ENCODE results near the gene CRTAC1.

Gene CRTAC1

GRCh38 chr10:97891497-97892167 is 138.8 kb downstream of the CRTAC1 start:
- DNase-seq = peak; percentile 85

- DNase-seq = peak; percentile 82
These were observed 140.8 kb downstream of the CRTAC1 start for GRCh38 chr10:97889461-97890265.

- peak; percentile 65 for DNase-seq
These were observed 141.7 kb downstream of the CRTAC1 start for GRCh38 chr10:97888641-97889262.

GRCh38 chr10:97888134-97888533 is 142.3 kb downstream of the CRTAC1 start:
- no peak for DNase-seq

- DNase-seq = no peak
These were observed 143.0 kb downstream of the CRTAC1 start for GRCh38 chr10:97887399-97887798.

GRCh38 chr10:97886286-97886685 is 144.1 kb downstream of the CRTAC1 start:
- peak; percentile 12 for DNase-seq

- no peak for DNase-seq
These were observed 147.3 kb downstream of the CRTAC1 start for GRCh38 chr10:97883092-97883485.

- no peak for DNase-seq
These were observed 148.0 kb downstream of the CRTAC1 start for GRCh38 chr10:97882142-97883091.

GRCh38 chr10:97880109-97880508 is 150.3 kb downstream of the CRTAC1 start:
- DNase-seq = no peak

GRCh38 chr10:97879241-97879640 is 151.2 kb downstream of the CRTAC1 start:
- DNase-seq = no peak

- no peak for DNase-seq
These were observed 154.0 kb downstream of the CRTAC1 start for GRCh38 chr10:97876402-97876801.

GRCh38 chr10:97875391-97875790 is 155.0 kb downstream of the CRTAC1 start:
- DNase-seq = no peak

- DNase-seq = no peak
These were observed 156.1 kb downstream of the CRTAC1 start for GRCh38 chr10:97874332-97874731.

GRCh38 chr10:97873569-97873968 is 156.9 kb downstream of the CRTAC1 start:
- DNase-seq = no peak

GRCh38 chr10:97870990-97871389 is 159.4 kb downstream of the CRTAC1 start:
- no peak for DNase-seq

GRCh38 chr10:97869091-97870042 is 161.1 kb downstream of the CRTAC1 start:
- peak; percentile 94 for DNase-seq

GRCh38 chr10:97868134-97868685 is 162.2 kb downstream of the CRTAC1 start:
- no peak for DNase-seq

- no peak for DNase-seq
These were observed 163.1 kb downstream of the CRTAC1 start for GRCh38 chr10:97867220-97867800.

GRCh38 chr10:97866524-97867219 is 163.7 kb downstream of the CRTAC1 start:
- DNase-seq = no peak

GRCh38 chr10:97865488-97865887 is 164.9 kb downstream of the CRTAC1 start:
- DNase-seq = no peak
